OCI-M2 (cell line): ENCODE results near the gene CLEC17A.
A peak's percentile ranks its signal among the peaks of the same experiment; 100 is the strongest.
"Not testable (repeated sequence)": the region's sequence is repeated elsewhere in the genome, so short reads cannot be mapped to it uniquely, and the experiment has no call there.

Experiments
- DNase-seq: peaks from one replicate; lab custom pipeline; 2025; ENCODE audit not compliant: unreplicated experiment; lab: John Stamatoyannopoulos, UW

The CLEC17A gene

GRCh38 chr19:14577885-14578427 is 4.9 kb upstream of the CLEC17A start:
- no peak for DNase-seq

DNA sequence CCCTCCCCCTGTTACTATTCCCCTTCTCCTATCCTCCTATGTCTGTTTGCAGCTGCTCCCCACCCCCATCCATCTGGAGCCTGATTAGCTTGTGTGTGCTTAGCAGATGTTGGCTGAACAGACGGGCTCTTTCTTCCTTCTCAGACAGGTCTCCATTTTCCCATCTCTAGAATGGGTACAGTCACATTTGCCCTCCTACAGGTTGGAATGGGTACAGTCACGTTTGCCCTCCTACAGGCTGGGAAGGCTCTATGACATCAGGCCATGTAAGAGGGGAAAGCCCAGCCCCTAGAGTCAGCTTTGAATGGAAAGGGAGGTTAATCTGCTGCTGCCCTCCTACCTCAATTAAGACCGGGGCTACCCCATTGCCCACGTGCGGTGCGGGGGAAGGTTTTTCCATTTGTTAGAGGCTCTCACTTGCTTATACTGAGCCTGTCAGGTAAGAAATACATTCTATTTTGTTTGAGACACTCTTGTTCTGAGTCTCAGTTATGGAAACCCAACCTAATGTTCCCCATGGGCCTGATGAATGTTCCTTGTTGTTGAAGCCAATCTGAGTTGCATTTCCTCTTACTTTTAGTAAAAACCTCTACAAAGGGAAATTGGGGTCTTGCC is 2.2 kb upstream of the CLEC17A start:
- DNase-seq: no peak

GRCh38 chr19:14584372-14584771 is 1.5 kb downstream of the CLEC17A start:
- not testable (repeated sequence) for DNase-seq

DNA sequence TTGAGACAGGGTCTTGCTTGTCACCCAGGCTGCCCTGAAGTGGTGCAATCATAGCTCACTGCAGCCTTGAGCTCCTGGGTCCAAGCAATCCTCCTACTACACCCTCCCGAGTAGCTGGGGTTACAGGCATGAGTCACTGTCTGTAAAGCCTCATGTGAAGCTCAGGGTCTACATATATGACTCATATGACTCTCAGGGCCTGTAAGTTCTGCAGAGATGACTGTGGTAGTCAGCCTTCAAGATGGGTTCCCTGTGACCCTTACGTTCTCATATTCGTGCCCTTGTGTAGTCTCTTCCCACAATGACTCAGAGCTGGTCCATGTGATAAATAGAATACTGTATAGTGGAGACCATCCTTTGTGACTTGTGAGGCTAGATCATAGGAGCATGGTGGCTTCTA is 2.3 kb downstream of the CLEC17A start:
- not testable (repeated sequence) for DNase-seq

- DNase-seq: not testable (repeated sequence)
Measured at GRCh38 chr19:14589433-14589832, 6.5 kb downstream of the CLEC17A start.

- no peak for DNase-seq
Measured at GRCh38 chr19:14595558-14595957, 12.7 kb downstream of the CLEC17A start.

DNA sequence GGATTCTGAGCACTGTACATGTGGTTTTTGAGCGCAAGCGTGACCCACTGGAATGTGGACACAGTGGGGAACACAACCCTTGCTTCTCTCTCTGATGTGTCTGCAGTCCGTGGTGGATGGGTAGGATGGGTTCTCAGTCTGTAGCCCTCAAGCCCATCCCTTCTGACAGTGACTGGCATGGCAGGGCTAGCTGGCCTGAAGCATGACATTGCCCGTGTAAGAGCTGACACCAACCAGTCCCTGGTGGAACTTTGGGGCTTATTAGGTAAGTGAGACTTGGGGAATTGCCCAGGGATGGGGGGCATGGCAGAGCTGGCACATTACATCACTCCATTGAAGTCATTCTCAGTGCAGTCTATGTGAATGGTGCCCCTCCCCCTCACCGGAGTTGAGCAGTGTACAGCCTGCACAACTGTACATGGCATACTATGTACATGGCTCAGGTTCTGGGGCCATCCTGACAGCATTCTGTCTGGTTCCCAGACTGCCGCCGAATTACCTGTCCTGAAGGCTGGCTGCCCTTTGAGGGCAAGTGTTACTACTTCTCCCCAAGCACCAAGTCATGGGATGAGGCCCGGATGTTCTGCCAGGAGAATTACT is 16.8 kb downstream of the CLEC17A start:
- no peak for DNase-seq

- no peak for DNase-seq
Measured at GRCh38 chr19:14603990-14604387, 21.1 kb downstream of the CLEC17A start.

DNA sequence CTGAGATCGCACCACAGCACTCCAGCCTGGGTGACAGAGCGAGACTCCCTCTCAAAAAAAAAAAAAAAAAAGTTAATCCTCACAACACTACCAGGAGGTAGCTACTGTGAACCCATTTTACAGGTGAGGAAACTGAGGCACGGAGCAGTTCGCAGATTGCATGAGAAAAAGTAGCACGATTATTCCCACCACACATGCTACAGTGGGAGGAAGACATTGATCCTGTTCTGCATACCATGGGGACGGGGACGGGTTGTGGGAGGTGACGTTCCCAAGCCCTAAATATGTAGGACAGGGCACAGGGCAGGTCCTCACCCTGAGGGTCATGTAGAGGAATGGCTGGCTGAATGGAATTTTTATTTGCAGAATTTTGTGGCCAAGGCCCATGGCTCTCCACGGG is 23.7 kb downstream of the CLEC17A start:
- DNase-seq: no peak

- no peak for DNase-seq
Measured at GRCh38 chr19:14611051-14611450, 28.2 kb downstream of the CLEC17A start.

DNA sequence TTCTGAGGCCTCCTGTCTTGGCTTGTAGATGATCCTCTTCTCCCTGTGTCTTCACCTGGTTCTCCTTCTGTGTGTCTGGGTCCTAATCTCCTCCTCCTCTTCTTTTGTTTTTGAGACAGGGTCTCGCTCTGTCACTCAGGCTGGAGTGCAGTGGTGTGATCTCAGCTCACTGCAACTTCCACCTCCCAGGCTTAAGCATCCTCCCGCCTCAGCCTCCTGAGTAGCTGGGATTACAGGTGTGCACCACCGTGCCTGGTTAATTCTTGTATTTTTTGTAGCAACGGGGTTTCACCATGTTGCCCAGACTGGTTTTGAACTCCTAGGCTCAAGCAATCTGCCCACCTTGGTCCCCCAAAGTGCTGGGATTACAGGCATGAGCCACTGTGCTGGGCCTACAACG is 29.4 kb downstream of the CLEC17A start:
- not testable (repeated sequence) for DNase-seq

GRCh38 chr19:14612657-14613056 is 29.8 kb downstream of the CLEC17A start:
- DNase-seq: no peak

GRCh38 chr19:14613399-14614098 is 30.7 kb downstream of the CLEC17A start:
- DNase-seq: not testable (repeated sequence)

GRCh38 chr19:14614099-14614412 is 31.2 kb downstream of the CLEC17A start:
- DNase-seq: peak; percentile 93

GRCh38 chr19:14615623-14616022 is 32.7 kb downstream of the CLEC17A start:
- DNase-seq: no peak

- no peak for DNase-seq
Measured at GRCh38 chr19:14616407-14616806, 33.5 kb downstream of the CLEC17A start.

DNA sequence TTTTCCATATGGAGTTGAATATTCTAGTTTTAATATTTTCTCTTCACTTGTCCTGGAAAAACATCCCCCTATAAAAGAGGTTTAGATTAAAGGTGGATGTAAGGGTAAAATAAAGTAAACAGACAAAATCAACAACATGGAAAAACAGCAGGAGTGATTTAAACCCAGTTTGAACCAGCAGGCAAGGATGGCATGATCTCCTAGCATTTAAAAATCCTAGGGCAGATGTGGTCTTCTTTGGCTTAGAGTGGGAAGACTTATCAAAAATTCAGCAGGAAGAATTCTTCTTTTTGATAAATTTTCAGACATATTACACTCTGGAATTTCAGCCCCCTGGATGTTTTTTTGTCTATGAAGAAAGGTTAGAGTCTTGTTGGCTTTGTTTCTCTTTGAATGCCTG is 36.5 kb downstream of the CLEC17A start:
- DNase-seq: no peak

DNA sequence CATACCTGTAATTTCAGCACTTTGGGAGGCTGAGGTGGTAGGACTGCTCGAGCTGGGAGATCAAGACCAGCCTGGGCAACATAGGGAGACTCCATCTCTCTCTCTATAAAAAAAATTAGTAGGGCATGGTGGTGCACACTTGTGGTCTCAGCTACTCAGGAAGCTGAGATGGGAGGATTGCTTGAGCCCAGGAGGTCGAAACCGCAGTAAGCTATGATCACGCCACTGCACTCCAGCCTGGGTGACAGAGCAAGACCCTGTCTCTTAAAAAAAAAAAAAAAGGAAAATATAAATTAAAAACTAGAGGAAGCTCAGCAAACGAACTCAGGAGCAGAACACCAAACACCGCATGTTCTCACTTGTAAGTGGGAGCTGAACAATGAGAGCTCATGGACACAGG is 41.6 kb downstream of the CLEC17A start:
- DNase-seq: not testable (repeated sequence)

DNA sequence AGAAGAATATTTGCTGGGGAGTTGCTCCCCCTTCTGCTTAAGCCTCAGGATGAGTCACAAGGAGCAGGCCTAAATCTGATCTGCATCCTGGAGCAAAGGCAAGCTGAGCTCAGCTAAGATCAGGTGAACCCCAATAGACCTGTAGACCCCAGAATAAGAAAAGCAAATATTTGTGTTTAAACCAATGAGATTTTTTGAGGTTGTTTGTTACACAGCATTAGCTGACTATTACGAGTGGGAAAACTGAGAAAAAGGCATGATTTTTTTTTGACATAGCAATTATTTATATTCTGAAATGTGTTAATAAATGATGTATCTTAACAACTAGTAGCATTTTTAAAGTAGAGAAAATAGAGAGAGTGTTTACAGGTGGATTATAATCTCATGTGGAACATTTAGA is 46.7 kb downstream of the CLEC17A start:
- no peak for DNase-seq

- DNase-seq: peak; percentile 27
Measured at GRCh38 chr19:14632286-14632685, 49.4 kb downstream of the CLEC17A start.

GRCh38 chr19:14639536-14640277 is 56.8 kb downstream of the CLEC17A start:
- DNase-seq: no peak

DNA sequence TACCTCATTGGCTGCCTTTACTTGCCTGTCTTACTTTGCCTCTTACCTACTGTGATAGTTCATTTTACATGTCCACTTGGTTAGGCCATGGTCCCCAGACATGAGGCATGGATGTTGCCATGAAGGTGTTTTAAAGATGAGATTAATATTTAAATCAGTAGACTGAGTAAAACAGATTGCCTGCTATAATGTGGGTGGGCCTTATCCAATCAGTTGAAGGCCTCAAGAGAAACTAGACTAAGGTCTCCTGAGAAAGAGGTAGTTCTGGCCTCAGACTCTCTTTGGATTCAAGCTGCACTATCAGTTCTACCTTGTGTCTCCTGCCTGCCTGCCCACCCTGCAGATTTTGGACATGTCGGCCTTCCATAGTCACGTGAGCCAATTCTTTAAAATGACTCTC is 65.6 kb downstream of the CLEC17A start:
- no peak for DNase-seq
